Measurements from ENCODE around the gene HDAC11. TPM values are rescaled to one million over a fixed set of nuclear protein-coding genes. Genes with fewer than 3 reads are reported as not detected.

HDAC11 gene
- total and polyA plus RNA-seq, 4 donors, result 12.3 to 17.3 (median 15.0) TPM

GRCh38 chr3:13555753-13556152 is 75.6 kb downstream of the HDAC11 start:
- Histone ChIP-seq H3K27ac (ENCODE audit: low read depth in 1 of 2, low read length in 1 of 2) (no peak overlapping the region), H3K4me3 (no peak overlapping the region), H3K9me3 (ENCODE audit: control insufficient read depth in 4 of 4, insufficient read depth in 3 of 4, low read length in 3 of 4) (no peaks in the 10 kb centered on the region), H3K36me3 (ENCODE audit: control insufficient read depth in 4 of 4, insufficient read depth in 4 of 4, low read length in 4 of 4) (no peaks in the 10 kb centered on the region), H3K4me1 (ENCODE audit: control insufficient read depth in 5 of 5, insufficient read depth in 5 of 5, low read length in 5 of 5) (peaks cover 0 to 18% (median 0%) of the 10 kb centered on the region in 5 donors), H3K27me3 (ENCODE audit: control insufficient read depth in 3 of 3, insufficient read depth in 3 of 3, low read length in 2 of 3) (no peaks in the 10 kb centered on the region), H3K9ac (ENCODE audit: insufficient read depth in 1 of 2, low read length in 2 of 2) (no peak overlapping the region)
- DNase-seq, result no peak
- TF ChIP-seq CTCF (IDR thresholded peaks at IDR 0.05; ENCODE audit: control extremely low read depth, extremely low read depth), result no peak
- 80 to 84% methylated on average over 11 of the region's 11 CpGs for WGBS, 2 donors
- no peak for ATAC-seq (ENCODE audit: insufficient read depth, low FRiP score)

Small RNAs within 50 kb of the gene (small RNA-seq; reads per million reads assigned to genes)
- not detected for gene AC027124.2 (ENCODE audit: low replicate concordance)

Other genes with a start within 250 kb of the HDAC11 start
- gene NUP210, start 60.0 kb upstream of the HDAC11 start, total RNA-seq, result 10 to 100 TPM; 11.1 to 20.4 TPM
- gene NUP210, start 60.0 kb upstream of the HDAC11 start, polyA plus RNA-seq, result 1 to 10 TPM; 5.4 to 9.8 TPM
- gene FBLN2, start 68.8 kb downstream of the HDAC11 start, total RNA-seq, result 10 to 100 TPM; 34.0 to 43.4 TPM
- 1 to 10 TPM; 4.3 to 8.2 TPM for gene FBLN2, start 68.8 kb downstream of the HDAC11 start, polyA plus RNA-seq

Measured in lung (tissue), 13 donors.